SK-N-MC (cell line): Measurements from ENCODE around the gene PITPNC1.

Experiments
- EZH2 ChIP-seq: fragments of 200-600 bp; sonication (generic); IDR thresholded peaks from one replicate; pipeline ENCODE4 v1.6.1; 2017; ENCODE audit warnings: antibody characterized with exemption
- FOXP2 ChIP-seq: optimal IDR thresholded peaks from 2 replicates; pipeline ENCODE3; 2011; ENCODE audit warnings: mild to moderate bottlenecking, moderate library complexity; ENCODE audit not compliant: insufficient read depth; ENCODE audit errors: extremely low read length, control extremely low read depth

- TF ChIP-seq EZH2 (no peak), FOXP2 (no peak)
These were observed 294.4 kb downstream of the PITPNC1 start for GRCh38 chr17:67671493-67671892.
